GM21737 (cell line): ENCODE data around the gene PPP1R16B.

Experiments
- ATAC-seq: cut with Tn5 transposase; IDR thresholded peaks from one replicate; pipeline ENCODE4 v1.9.1; 2021; ENCODE audit warnings: mild to moderate bottlenecking, moderate library complexity; ENCODE audit not compliant: unreplicated experiment

Gene PPP1R16B

GRCh38 chr20:38961530-38962043, 156.1 kb downstream of the PPP1R16B start:
- no peak for ATAC-seq

- peak; percentile 97 for ATAC-seq
Measured at GRCh38 chr20:38962044-38962927, 156.8 kb downstream of the PPP1R16B start, which contains the start of gene DHX35. Gene DHX35, plus strand, starts transcription at chr20:38962344. Its CDS starts 24 bp downstream, at chr20:38962368.

GRCh38 chr20:38962928-38963401, 157.5 kb downstream of the PPP1R16B start:
- no peak for ATAC-seq

GRCh38 chr20:38963745-38964144, 158.2 kb downstream of the PPP1R16B start:
- no peak for ATAC-seq

GRCh38 chr20:38965264-38965663, 159.8 kb downstream of the PPP1R16B start:
- ATAC-seq, result no peak

GRCh38 chr20:38968090-38968489, 162.6 kb downstream of the PPP1R16B start:
- no peak for ATAC-seq

GRCh38 chr20:38969708-38970107, 164.2 kb downstream of the PPP1R16B start:
- no peak for ATAC-seq

GRCh38 chr20:38970302-38970701, 164.8 kb downstream of the PPP1R16B start:
- ATAC-seq, result no peak
